ENCODE measurements around the gene CDKL4. TPM values are rescaled to one million over a fixed set of nuclear protein-coding genes. Genes with fewer than 3 reads are reported as not detected.
A peak's percentile ranks its signal among the peaks of the same experiment; 100 is the strongest.

CDKL4 gene
- polyA plus RNA-seq (2013, experiment 1 of 2) = 0.11 TPM
- polyA plus RNA-seq (2013, experiment 2 of 2) = 0.07 TPM

DNA sequence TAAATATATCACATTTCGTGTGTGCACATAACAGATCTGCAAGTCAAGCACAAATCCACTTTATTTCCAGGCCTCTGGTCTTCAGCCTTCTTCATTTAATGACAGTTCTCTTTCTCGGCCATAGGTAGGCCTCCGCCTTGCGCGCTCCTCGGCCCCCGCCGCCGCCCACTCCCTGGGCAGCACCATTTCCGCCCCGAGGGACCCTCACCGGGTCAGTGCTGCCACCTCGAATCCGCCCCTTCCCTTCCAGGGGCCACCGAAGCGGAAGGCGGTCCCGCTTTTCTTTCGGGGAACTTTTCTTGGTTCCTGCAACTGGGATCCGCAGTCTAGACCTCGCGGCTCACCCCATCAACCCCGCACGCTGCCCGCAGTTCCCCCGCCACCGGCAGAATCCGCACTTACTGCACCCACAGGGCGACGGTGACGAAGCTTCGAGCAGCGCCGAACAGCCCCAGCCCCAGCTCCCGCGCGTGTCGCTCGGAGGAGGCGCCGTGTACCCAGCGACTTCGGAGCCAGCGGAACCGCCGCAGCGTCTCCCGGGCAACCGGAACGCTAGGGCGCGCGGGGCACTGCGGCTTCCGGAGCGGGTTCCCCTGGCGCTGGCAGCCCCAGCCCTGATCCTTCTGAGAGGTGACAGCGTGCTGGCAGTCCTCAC lies at the start of gene CDKL4:
Gene CDKL4, minus strand, starts transcription at position 502 of the 655 bp plus-strand sequence.
- Histone ChIP-seq H3K79me2 (ENCODE audit: control insufficient read depth, insufficient read depth, low read length) (no peaks in the 10 kb centered on the region), H3K4me3 (ENCODE audit: low read length) (no peak within 1 kb of the TSS), H2BK5ac (ENCODE audit: low read length) (no peak within 1 kb of the TSS), H3K4me1 (ENCODE audit: control insufficient read depth, low read depth, low read length) (no peaks in the 10 kb centered on the region), H4K5ac (ENCODE audit: low read length) (no peak within 1 kb of the TSS), H3K4ac (ENCODE audit: low read depth, low read length) (no peak within 1 kb of the TSS), H3K79me1 (ENCODE audit: low read length) (no peaks in the 10 kb centered on the region), H3K36me3 (ENCODE audit: control insufficient read depth, insufficient read depth, low read length) (no peaks in the 10 kb centered on the region), H2BK15ac (replicated peaks; ENCODE audit: low read depth) (no peak within 1 kb of the TSS), H2BK120ac (ENCODE audit: low read depth, low read length) (no peak within 1 kb of the TSS), H3K56ac (ENCODE audit: low read length) (no peak within 1 kb of the TSS), H3K18ac (ENCODE audit: low read length) (no peak within 1 kb of the TSS), H3K23ac (ENCODE audit: low read length) (no peak within 1 kb of the TSS), H4K8ac (ENCODE audit: low read depth, low read length) (no peak within 1 kb of the TSS), H3K27ac (ENCODE audit: low read depth, low read length) (no peak within 1 kb of the TSS), H3K27me3 (ENCODE audit: insufficient read depth, low read length, poor library complexity) (no peaks in the 10 kb centered on the region), H2AK5ac (ENCODE audit: low read length) (no peak within 1 kb of the TSS), H3K9ac (ENCODE audit: low read length) (no peak within 1 kb of the TSS), H3K4me2 (ENCODE audit: low read length) (no peak within 1 kb of the TSS)
- DNase-seq = no peak
- no CpG with 5 or more reads among the region's 58 CpGs for WGBS (ENCODE audit: extremely low coverage, insufficient coverage, low lambda C conversion rate)

DNA sequence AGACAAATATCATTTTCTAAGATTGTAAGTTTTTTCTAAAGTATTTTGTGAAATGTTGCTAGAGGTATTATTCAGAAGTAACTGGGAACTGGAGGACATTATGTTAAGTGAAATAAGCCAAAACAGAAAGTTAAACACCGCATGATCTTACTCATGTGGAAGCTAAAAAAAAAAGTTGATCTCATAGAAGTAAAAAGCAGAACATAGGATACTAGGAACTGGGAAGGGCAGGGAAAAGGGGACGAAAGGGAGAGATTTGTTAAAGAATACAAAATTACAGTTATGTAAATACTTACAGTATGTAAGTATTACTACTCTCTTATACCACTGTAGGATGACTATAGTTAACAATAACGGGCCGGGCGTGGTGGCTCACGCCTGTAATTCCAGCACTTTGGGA lies 46.7 kb upstream of the CDKL4 start:
- H3K27ac ChIP-seq (ENCODE audit: low read depth, low read length) = no peak overlapping the region
- H3K79me2 ChIP-seq (ENCODE audit: control insufficient read depth, insufficient read depth, low read length) = no peaks in the 10 kb centered on the region
- no CpG with 5 or more reads among the region's 6 CpGs for WGBS (ENCODE audit: extremely low coverage, insufficient coverage, low lambda C conversion rate)
- no peak overlapping the region for H3K9ac ChIP-seq (ENCODE audit: low read length)
- no peak for DNase-seq
- no peak overlapping the region for H2BK15ac ChIP-seq (replicated peaks; ENCODE audit: low read depth)
- no peaks in the 10 kb centered on the region for H3K27me3 ChIP-seq (ENCODE audit: insufficient read depth, low read length, poor library complexity)
- no peak overlapping the region for H2AK5ac ChIP-seq (ENCODE audit: low read length)
- no peak overlapping the region for H2BK120ac ChIP-seq (ENCODE audit: low read depth, low read length)
- H3K56ac ChIP-seq (ENCODE audit: low read length) = no peak overlapping the region
- H3K36me3 ChIP-seq (ENCODE audit: control insufficient read depth, insufficient read depth, low read length) = no peaks in the 10 kb centered on the region
- no peak overlapping the region for H3K4ac ChIP-seq (ENCODE audit: low read depth, low read length)
- H3K23ac ChIP-seq (ENCODE audit: low read length) = no peak overlapping the region
- no peak overlapping the region for H4K5ac ChIP-seq (ENCODE audit: low read length)
- H3K18ac ChIP-seq (ENCODE audit: low read length) = no peak overlapping the region
- H3K79me1 ChIP-seq (ENCODE audit: low read length) = no peaks in the 10 kb centered on the region
- H3K4me3 ChIP-seq (ENCODE audit: low read length) = no peak overlapping the region
- no peaks in the 10 kb centered on the region for H3K4me1 ChIP-seq (ENCODE audit: control insufficient read depth, low read depth, low read length)
- H3K4me2 ChIP-seq (ENCODE audit: low read length) = no peak overlapping the region
- no peak overlapping the region for H4K8ac ChIP-seq (ENCODE audit: low read depth, low read length)
- no peak overlapping the region for H2BK5ac ChIP-seq (ENCODE audit: low read length)

DNA sequence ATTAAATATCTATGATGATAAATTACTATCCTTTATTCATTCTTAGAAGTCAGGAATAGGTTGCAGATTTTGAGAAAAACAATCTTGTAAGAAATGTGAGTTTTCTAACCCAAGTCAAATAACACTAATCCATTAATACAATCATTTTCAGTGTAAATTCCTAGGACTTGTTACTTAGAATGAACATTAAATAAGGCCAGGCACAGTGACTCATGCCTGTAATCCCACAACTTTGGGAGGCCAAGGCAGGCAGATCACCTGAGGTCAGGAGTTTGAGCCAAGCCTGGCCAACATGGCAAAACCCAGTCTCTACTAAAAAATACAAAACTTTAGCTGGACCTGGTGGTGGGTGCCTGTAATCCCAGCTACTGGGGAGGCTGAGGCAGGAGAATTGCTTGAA lies 45.8 kb upstream of the CDKL4 start:
- no peak for DNase-seq
- no peak overlapping the region for H3K18ac ChIP-seq (ENCODE audit: low read length)
- no peak overlapping the region for H3K4me3 ChIP-seq (ENCODE audit: low read length)

DNA sequence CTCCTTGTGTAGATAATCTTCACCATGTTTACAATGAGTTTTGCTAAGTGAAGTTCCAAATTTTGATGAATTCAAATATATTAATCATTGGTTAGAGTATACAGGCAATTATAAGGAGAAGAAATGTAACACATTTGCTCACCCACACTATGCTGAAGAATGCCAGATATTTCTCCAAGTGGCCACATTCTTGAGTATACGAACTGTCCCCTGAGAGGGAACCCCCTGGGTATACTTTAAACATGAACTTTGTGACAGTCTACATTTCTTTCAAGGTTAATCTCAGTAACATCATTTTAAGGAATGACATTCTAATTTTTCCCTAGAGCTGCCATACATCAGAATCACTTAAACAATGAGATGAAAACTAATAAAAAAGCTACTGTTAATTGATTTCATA lies 39.8 kb upstream of the CDKL4 start:
- Histone ChIP-seq H3K23ac (ENCODE audit: low read length) (no peak overlapping the region), H3K4me2 (ENCODE audit: low read length) (no peak overlapping the region), H2AK5ac (ENCODE audit: low read length) (no peak overlapping the region), H3K79me1 (ENCODE audit: low read length) (no peaks in the 10 kb centered on the region), H4K8ac (ENCODE audit: low read depth, low read length) (no peak overlapping the region), H3K27ac (ENCODE audit: low read depth, low read length) (no peak overlapping the region), H3K9ac (ENCODE audit: low read length) (no peak overlapping the region), H2BK120ac (ENCODE audit: low read depth, low read length) (no peak overlapping the region), H3K4ac (ENCODE audit: low read depth, low read length) (no peak overlapping the region), H3K18ac (ENCODE audit: low read length) (no peak overlapping the region), H3K4me3 (ENCODE audit: low read length) (no peak overlapping the region), H3K79me2 (ENCODE audit: control insufficient read depth, insufficient read depth, low read length) (no peaks in the 10 kb centered on the region), H3K4me1 (ENCODE audit: control insufficient read depth, low read depth, low read length) (no peaks in the 10 kb centered on the region), H2BK15ac (replicated peaks; ENCODE audit: low read depth) (no peak overlapping the region), H2BK5ac (ENCODE audit: low read length) (no peak overlapping the region), H4K5ac (ENCODE audit: low read length) (no peak overlapping the region), H3K27me3 (ENCODE audit: insufficient read depth, low read length, poor library complexity) (no peaks in the 10 kb centered on the region), H3K36me3 (ENCODE audit: control insufficient read depth, insufficient read depth, low read length) (no peaks in the 10 kb centered on the region), H3K56ac (ENCODE audit: low read length) (no peak overlapping the region)
- DNase-seq = peak; percentile 36
- WGBS (ENCODE audit: extremely low coverage, insufficient coverage, low lambda C conversion rate) = no CpG with 5 or more reads among the region's 1 CpG

More for the DNA sequence above, 45.8 kb upstream of the CDKL4 start:
- no peak overlapping the region for H3K9ac ChIP-seq (ENCODE audit: low read length)
- H3K4me1 ChIP-seq (ENCODE audit: control insufficient read depth, low read depth, low read length) = no peaks in the 10 kb centered on the region
- H3K27ac ChIP-seq (ENCODE audit: low read depth, low read length) = no peak overlapping the region
- H3K27me3 ChIP-seq (ENCODE audit: insufficient read depth, low read length, poor library complexity) = no peaks in the 10 kb centered on the region
- H3K79me1 ChIP-seq (ENCODE audit: low read length) = no peaks in the 10 kb centered on the region
- no peak overlapping the region for H2BK5ac ChIP-seq (ENCODE audit: low read length)
- no peak overlapping the region for H4K5ac ChIP-seq (ENCODE audit: low read length)
- H4K8ac ChIP-seq (ENCODE audit: low read depth, low read length) = no peak overlapping the region
- H2BK120ac ChIP-seq (ENCODE audit: low read depth, low read length) = no peak overlapping the region
- H2AK5ac ChIP-seq (ENCODE audit: low read length) = no peak overlapping the region
- no peak overlapping the region for H3K23ac ChIP-seq (ENCODE audit: low read length)
- H3K56ac ChIP-seq (ENCODE audit: low read length) = no peak overlapping the region
- no peaks in the 10 kb centered on the region for H3K79me2 ChIP-seq (ENCODE audit: control insufficient read depth, insufficient read depth, low read length)
- no peak overlapping the region for H2BK15ac ChIP-seq (replicated peaks; ENCODE audit: low read depth)
- no peak overlapping the region for H3K4ac ChIP-seq (ENCODE audit: low read depth, low read length)
- no peaks in the 10 kb centered on the region for H3K36me3 ChIP-seq (ENCODE audit: control insufficient read depth, insufficient read depth, low read length)
- H3K4me2 ChIP-seq (ENCODE audit: low read length) = no peak overlapping the region

DNA sequence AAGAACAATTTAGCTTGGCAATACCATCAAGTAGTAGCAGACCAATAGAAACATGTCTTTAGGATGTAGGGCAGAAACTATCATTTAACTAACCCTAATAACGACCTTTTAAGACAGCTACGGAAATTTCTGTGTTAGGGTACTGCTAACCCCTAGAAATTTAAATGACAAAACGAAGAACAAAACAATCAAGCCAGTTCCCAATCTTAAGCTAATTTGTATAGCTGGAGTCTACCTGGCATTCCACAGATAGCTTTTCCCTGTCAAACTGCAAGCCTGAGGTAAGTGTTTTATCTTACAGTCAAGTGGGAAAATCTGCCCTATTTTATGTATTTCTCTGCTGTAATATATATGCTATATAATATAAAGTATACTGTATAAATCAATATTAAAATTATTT lies 37.6 kb upstream of the CDKL4 start:
- H3K4me3 ChIP-seq (ENCODE audit: low read length) = no peak overlapping the region
- H4K5ac ChIP-seq (ENCODE audit: low read length) = no peak overlapping the region
- H2BK15ac ChIP-seq (replicated peaks; ENCODE audit: low read depth) = no peak overlapping the region
- no peaks in the 10 kb centered on the region for H3K79me2 ChIP-seq (ENCODE audit: control insufficient read depth, insufficient read depth, low read length)
- H3K18ac ChIP-seq (ENCODE audit: low read length) = no peak overlapping the region
- no peak overlapping the region for H3K4ac ChIP-seq (ENCODE audit: low read depth, low read length)
- H2BK120ac ChIP-seq (ENCODE audit: low read depth, low read length) = no peak overlapping the region
- no peak overlapping the region for H2BK5ac ChIP-seq (ENCODE audit: low read length)
- H3K56ac ChIP-seq (ENCODE audit: low read length) = no peak overlapping the region
- H3K36me3 ChIP-seq (ENCODE audit: control insufficient read depth, insufficient read depth, low read length) = no peaks in the 10 kb centered on the region
- no peak overlapping the region for H3K23ac ChIP-seq (ENCODE audit: low read length)
- H3K27ac ChIP-seq (ENCODE audit: low read depth, low read length) = no peak overlapping the region
- H3K27me3 ChIP-seq (ENCODE audit: insufficient read depth, low read length, poor library complexity) = no peaks in the 10 kb centered on the region
- no peaks in the 10 kb centered on the region for H3K4me1 ChIP-seq (ENCODE audit: control insufficient read depth, low read depth, low read length)
- DNase-seq = peak; percentile 14
- no peak overlapping the region for H3K9ac ChIP-seq (ENCODE audit: low read length)
- no peaks in the 10 kb centered on the region for H3K79me1 ChIP-seq (ENCODE audit: low read length)
- no peak overlapping the region for H4K8ac ChIP-seq (ENCODE audit: low read depth, low read length)
- H3K4me2 ChIP-seq (ENCODE audit: low read length) = no peak overlapping the region
- no peak overlapping the region for H2AK5ac ChIP-seq (ENCODE audit: low read length)
- no CpG with 5 or more reads among the region's 3 CpGs for WGBS (ENCODE audit: extremely low coverage, insufficient coverage, low lambda C conversion rate)

DNA sequence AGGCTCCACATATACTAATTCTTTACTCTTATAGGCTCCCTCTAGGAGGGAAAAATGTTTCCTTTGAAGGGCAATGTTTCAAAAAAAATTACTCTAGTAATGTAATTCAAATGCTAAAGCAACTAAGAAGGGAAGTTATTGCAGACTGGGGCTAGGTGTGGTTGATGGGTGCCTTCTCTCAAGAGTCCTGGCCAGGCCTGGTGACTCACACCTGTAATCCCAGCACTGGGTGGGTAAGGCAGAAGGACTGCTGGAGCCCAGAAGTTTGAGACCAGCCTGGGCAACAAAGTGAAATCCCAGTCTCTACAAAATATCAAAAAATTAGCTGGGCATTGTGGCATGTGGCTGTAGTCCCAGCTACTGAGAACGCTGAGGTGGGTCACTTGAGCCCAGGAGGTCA lies 31.2 kb upstream of the CDKL4 start:
- Histone ChIP-seq H3K27me3 (ENCODE audit: insufficient read depth, low read length, poor library complexity) (no peaks in the 10 kb centered on the region), H4K5ac (ENCODE audit: low read length) (no peak overlapping the region), H3K4me3 (ENCODE audit: low read length) (no peak overlapping the region), H3K18ac (ENCODE audit: low read length) (no peak overlapping the region), H4K8ac (ENCODE audit: low read depth, low read length) (no peak overlapping the region), H2BK120ac (ENCODE audit: low read depth, low read length) (no peak overlapping the region), H3K79me1 (ENCODE audit: low read length) (no peaks in the 10 kb centered on the region), H3K4ac (ENCODE audit: low read depth, low read length) (no peak overlapping the region), H2BK5ac (ENCODE audit: low read length) (no peak overlapping the region), H3K4me2 (ENCODE audit: low read length) (no peak overlapping the region), H3K36me3 (ENCODE audit: control insufficient read depth, insufficient read depth, low read length) (no peaks in the 10 kb centered on the region), H3K27ac (ENCODE audit: low read depth, low read length) (no peak overlapping the region), H3K4me1 (ENCODE audit: control insufficient read depth, low read depth, low read length) (no peaks in the 10 kb centered on the region), H2AK5ac (ENCODE audit: low read length) (no peak overlapping the region), H3K79me2 (ENCODE audit: control insufficient read depth, insufficient read depth, low read length) (no peaks in the 10 kb centered on the region), H3K23ac (ENCODE audit: low read length) (no peak overlapping the region), H2BK15ac (replicated peaks; ENCODE audit: low read depth) (no peak overlapping the region), H3K9ac (ENCODE audit: low read length) (no peak overlapping the region), H3K56ac (ENCODE audit: low read length) (no peak overlapping the region)
- no CpG with 5 or more reads among the region's 1 CpG for WGBS (ENCODE audit: extremely low coverage, insufficient coverage, low lambda C conversion rate)
- no peak for DNase-seq

All from mesendoderm (in vitro differentiated cells).